Adrenal gland (tissue), 5 donors: ENCODE data around the gene ITGA1.
A peak's percentile ranks its signal among the peaks of the same experiment; 100 is the strongest.

Experiments
- CTCF ChIP-seq, 6 experiments: fragments of 450-650 bp in 4 of 6; fragments of 200-600 bp in 2 of 6; sonication (generic) in 1 of 6; IDR thresholded peaks; 1 replicate in 5 of 6; 2 replicates in 1 of 6; pipeline versions ENCODE4 v1.5.1 to v1.8.0; 2016 to 2021; ENCODE audit warnings: antibody characterized with exemption in 6 of 6, mild to moderate bottlenecking in 2 of 6, moderate library complexity in 1 of 6
- POLR2A ChIP-seq, 2 donors: fragments of 450-650 bp; IDR thresholded peaks; one replicate each; pipeline ENCODE4 v1.6.1; 2017; ENCODE audit warnings: antibody characterized with exemption in 2 of 2, mild to moderate bottlenecking in 2 of 2, moderate library complexity in 1 of 2
- donor health status: DM: no; HTN: no; CAD: no.

DNA sequence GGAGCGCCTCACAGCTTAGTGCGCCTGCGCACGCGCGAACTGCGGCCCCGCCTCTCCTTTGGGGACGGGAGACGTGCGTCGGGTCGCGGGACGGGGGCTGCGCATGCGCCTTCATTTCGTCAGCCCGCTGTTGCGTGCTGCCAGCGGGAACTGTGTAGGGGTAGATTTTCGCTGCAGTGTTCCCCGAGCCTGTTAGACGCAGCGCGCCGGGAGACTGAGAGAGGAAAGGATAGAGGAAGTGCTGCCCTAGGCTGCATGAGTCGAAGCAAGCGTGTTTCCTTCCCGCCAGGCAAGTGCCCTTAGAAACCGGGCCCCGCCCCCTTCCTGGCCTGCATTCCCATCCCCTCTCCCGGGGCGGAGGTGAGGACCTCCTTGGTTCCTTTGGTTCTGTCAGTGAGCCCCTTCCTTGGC is 12.3 kb downstream of the ITGA1 start:
- peak; percentile 69 to 91 for TF ChIP-seq POLR2A (IDR thresholded peaks at IDR 0.05)
- TF ChIP-seq CTCF (IDR thresholded peaks at IDR 0.05) = no peak
